H1 (cell line): ENCODE data around the gene JMJD8.

ENCODE experiments used
- BRCA1 ChIP-seq: IDR thresholded peaks from 2 replicates; pipeline ENCODE4 v1.6.1; 2012; ENCODE audit warnings: low read depth, low read length, improper control_type of control experiment
- CTCF ChIP-seq, 3 experiments: IDR thresholded peaks; 1 replicate in 2 of 3; 2 replicates in 1 of 3; pipeline versions ENCODE4 v1.5.1 to v1.6.1; 2011; ENCODE audit warnings: low read length in 3 of 3, mild to moderate bottlenecking in 3 of 3, inconsistent platforms in 2 of 3, low read depth in 1 of 3, moderate library complexity in 1 of 3; ENCODE audit not compliant: insufficient read depth in 1 of 3; ENCODE audit errors: control extremely low read depth in 1 of 3
- EZH2 ChIP-seq: fragments of 200-600 bp; sonication (generic); IDR thresholded peaks from 2 replicates; pipeline ENCODE4 v1.7.1; 2012; ENCODE audit warnings: low read depth, mild to moderate bottlenecking, moderate library complexity, low read length, inconsistent platforms; ENCODE audit not compliant: severe bottlenecking
- JUN ChIP-seq: IDR thresholded peaks from 2 replicates; pipeline ENCODE4 v1.6.1; 2011; ENCODE audit warnings: low read depth, mild to moderate bottlenecking, improper control_type of control experiment, low read length
- KDM5A ChIP-seq: fragments of 200-600 bp; IDR thresholded peaks from 2 replicates; pipeline ENCODE4 v1.7.1; 2012; ENCODE audit warnings: mild to moderate bottlenecking, low read length, inconsistent platforms, mixed read lengths
- MAX ChIP-seq: IDR thresholded peaks from 2 replicates; pipeline ENCODE4 v1.6.1; 2012; ENCODE audit warnings: inconsistent platforms
- POLR2A ChIP-seq, 2 experiments: IDR thresholded peaks; 1 replicate in 1 of 2; 2 replicates in 1 of 2; pipeline ENCODE4 v1.6.1; 2011; ENCODE audit warnings: low read depth in 2 of 2, low read length in 2 of 2, mild to moderate bottlenecking in 2 of 2; ENCODE audit errors: control extremely low read depth in 1 of 2
- POLR2AphosphoS5 ChIP-seq: IDR thresholded peaks from 2 replicates; pipeline ENCODE4 v1.6.1; 2011; ENCODE audit warnings: low read depth, low read length
- SIRT6 ChIP-seq: IDR thresholded peaks from one replicate; pipeline ENCODE4 v1.7.1; 2012; ENCODE audit warnings: low read length, inconsistent platforms
- TF ChIP-seq, protein P1 (sequence below): IDR thresholded peaks from 2 replicates; pipeline ENCODE4 v1.6.1; 2011; ENCODE audit warnings: low read length, improper control_type of control experiment

DNA sequence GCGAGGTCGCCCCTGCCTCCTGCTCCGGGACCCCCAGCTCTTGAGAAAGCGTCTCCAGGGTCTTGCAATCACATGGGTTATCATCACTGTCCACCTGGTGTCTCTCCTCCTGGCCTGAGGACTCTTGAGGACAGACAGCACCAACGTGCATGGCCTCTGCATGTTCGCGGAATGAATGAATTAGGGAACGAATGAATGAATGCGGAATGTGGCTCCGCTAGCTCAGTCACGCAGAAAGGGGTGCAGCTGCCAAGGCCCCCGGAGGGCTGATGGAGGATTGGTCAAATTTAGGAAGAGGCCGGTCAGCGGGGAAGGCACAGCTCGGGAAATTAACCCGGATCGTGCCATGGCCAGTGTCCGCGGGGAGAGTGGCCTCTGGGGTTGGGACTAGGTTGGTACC, 18.2 kb upstream of the JMJD8 start:
- TF ChIP-seq CTCF (IDR thresholded peaks at IDR 0.05; ENCODE audit: control extremely low read depth in 1 of 3, insufficient read depth in 1 of 3, low read depth in 1 of 3, low read length in 3 of 3) (no peak), SIRT6 (no peak), EZH2 (no peak), BRCA1 (no peak), POLR2AphosphoS5 (no peak), POLR2A (IDR thresholded peaks at IDR 0.05; ENCODE audit: control extremely low read depth in 1 of 2, low read depth in 2 of 2, low read length in 2 of 2) (no peak), MAX (no peak), JUN (no peak), KDM5A (no peak)
- TF ChIP-seq, protein P1, sequence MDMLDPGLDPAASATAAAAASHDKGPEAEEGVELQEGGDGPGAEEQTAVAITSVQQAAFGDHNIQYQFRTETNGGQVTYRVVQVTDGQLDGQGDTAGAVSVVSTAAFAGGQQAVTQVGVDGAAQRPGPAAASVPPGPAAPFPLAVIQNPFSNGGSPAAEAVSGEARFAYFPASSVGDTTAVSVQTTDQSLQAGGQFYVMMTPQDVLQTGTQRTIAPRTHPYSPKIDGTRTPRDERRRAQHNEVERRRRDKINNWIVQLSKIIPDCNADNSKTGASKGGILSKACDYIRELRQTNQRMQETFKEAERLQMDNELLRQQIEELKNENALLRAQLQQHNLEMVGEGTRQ = no peak
